HUES48 (cell line): ENCODE measurements around the gene OR2L5.

Experiments used
- H3K27ac ChIP-seq: one replicate; pipeline ENCODE4 v1.7.0; 2013; ENCODE audit warnings: low read depth, low read length, inconsistent platforms
- H3K27me3 ChIP-seq: 2 replicates; pipeline ENCODE4 v1.6.1; 2013; ENCODE audit warnings: mild to moderate bottlenecking, low read length; ENCODE audit not compliant: control insufficient read depth, insufficient read depth
- H3K36me3 ChIP-seq: 2 replicates; pipeline ENCODE4 v1.6.1; 2013; ENCODE audit warnings: low read length; ENCODE audit not compliant: control insufficient read depth, insufficient read depth
- H3K4me1 ChIP-seq: 2 replicates; pipeline ENCODE4 v1.6.1; 2013; ENCODE audit warnings: mild to moderate bottlenecking, low read length; ENCODE audit not compliant: control insufficient read depth, insufficient read depth
- H3K4me3 ChIP-seq: 2 replicates; pipeline ENCODE4 v1.5.1; 2013; ENCODE audit warnings: mild to moderate bottlenecking, low read depth, low read length
- H3K9ac ChIP-seq: 2 replicates; pipeline ENCODE4 v1.6.1; 2013; ENCODE audit warnings: mild to moderate bottlenecking, low read depth, low read length, moderate library complexity
- H3K9me3 ChIP-seq: 2 replicates; pipeline ENCODE4 v1.6.1; 2013; ENCODE audit warnings: low read length; ENCODE audit not compliant: control insufficient read depth, insufficient read depth

Gene OR2L5

GRCh38 chr1:248013229-248013710, at the start of gene OR2L5:
OR2L5 (plus strand) TSS chr1:248013660; CDS start chr1:248021948, 8,288 bp downstream.
- Histone ChIP-seq H3K9me3 (peaks cover 83% of the 10 kb centered on the region), H3K9ac (no peak within 1 kb of the TSS), H3K4me3 (no peak within 1 kb of the TSS; the same call in 1 of the 2 replicates), H3K4me1 (no peaks in the 10 kb centered on the region), H3K27me3 (no peaks in the 10 kb centered on the region), H3K27ac (no peak within 1 kb of the TSS), H3K36me3 (no peaks in the 10 kb centered on the region)

- Histone ChIP-seq H3K9ac (no peak within 1 kb of the TSS), H3K36me3 (no peaks in the 10 kb centered on the region), H3K27me3 (no peaks in the 10 kb centered on the region), H3K4me1 (no peaks in the 10 kb centered on the region), H3K9me3 (peaks cover 72% of the 10 kb centered on the region), H3K4me3 (no peak within 1 kb of the TSS), H3K27ac (no peak within 1 kb of the TSS)
Measured at GRCh38 chr1:247964933-247965332, 48.5 kb upstream of the OR2L5 start, which contains the start of gene OR2AK2. OR2AK2 (plus strand) TSS chr1:247965233; CDS start chr1:247965377, 144 bp downstream.

- H3K36me3 ChIP-seq: no peaks in the 10 kb centered on the region
- H3K9ac ChIP-seq: no peak overlapping the region
- no peak overlapping the region for H3K4me3 ChIP-seq
- H3K9me3 ChIP-seq: peaks cover 74% of the 10 kb centered on the region
- no peak overlapping the region for H3K27ac ChIP-seq
- no peaks in the 10 kb centered on the region for H3K27me3 ChIP-seq
- no peaks in the 10 kb centered on the region for H3K4me1 ChIP-seq
Measured at GRCh38 chr1:247966532-247967204, 46.8 kb upstream of the OR2L5 start.

GRCh38 chr1:247992986-247993385, 20.5 kb upstream of the OR2L5 start:
- no peaks in the 10 kb centered on the region for H3K36me3 ChIP-seq

GRCh38 chr1:247998811-247999210, 14.6 kb upstream of the OR2L5 start:
- H3K36me3 ChIP-seq: no peaks in the 10 kb centered on the region
- peaks cover 94% of the 10 kb centered on the region for H3K9me3 ChIP-seq
- H3K27me3 ChIP-seq: no peaks in the 10 kb centered on the region

More at GRCh38 chr1:247992986-247993385, 20.5 kb upstream of the OR2L5 start:
- Histone ChIP-seq H3K4me1 (no peaks in the 10 kb centered on the region), H3K9me3 (peaks cover 90% of the 10 kb centered on the region), H3K4me3 (no peak overlapping the region), H3K9ac (no peak overlapping the region), H3K27me3 (no peaks in the 10 kb centered on the region), H3K27ac (no peak overlapping the region)

GRCh38 chr1:248000169-248000568, 13.3 kb upstream of the OR2L5 start:
- Histone ChIP-seq H3K4me1 (no peaks in the 10 kb centered on the region), H3K27me3 (no peaks in the 10 kb centered on the region), H3K36me3 (no peaks in the 10 kb centered on the region), H3K4me3 (no peak overlapping the region), H3K27ac (no peak overlapping the region), H3K9ac (no peak overlapping the region), H3K9me3 (peaks cover 92% of the 10 kb centered on the region)

More at GRCh38 chr1:247998811-247999210, 14.6 kb upstream of the OR2L5 start:
- Histone ChIP-seq H3K9ac (no peak overlapping the region), H3K4me1 (no peaks in the 10 kb centered on the region), H3K4me3 (no peak overlapping the region), H3K27ac (no peak overlapping the region)

GRCh38 chr1:248007778-248008177, 5.7 kb upstream of the OR2L5 start:
- no peak overlapping the region for H3K4me3 ChIP-seq
- no peaks in the 10 kb centered on the region for H3K36me3 ChIP-seq
- H3K9me3 ChIP-seq: peaks cover 84% of the 10 kb centered on the region
- no peak overlapping the region for H3K27ac ChIP-seq
- H3K9ac ChIP-seq: no peak overlapping the region
- no peaks in the 10 kb centered on the region for H3K27me3 ChIP-seq
- H3K4me1 ChIP-seq: no peaks in the 10 kb centered on the region

GRCh38 chr1:248009681-248010080, 3.8 kb upstream of the OR2L5 start:
- Histone ChIP-seq H3K36me3 (no peaks in the 10 kb centered on the region), H3K4me3 (no peak overlapping the region), H3K9me3 (peaks cover 84% of the 10 kb centered on the region), H3K27me3 (no peaks in the 10 kb centered on the region), H3K27ac (no peak overlapping the region), H3K4me1 (no peaks in the 10 kb centered on the region), H3K9ac (no peak overlapping the region)

GRCh38 chr1:248015803-248016202, 2.3 kb downstream of the OR2L5 start:
- Histone ChIP-seq H3K9ac (no peak overlapping the region), H3K27ac (no peak overlapping the region), H3K4me1 (no peaks in the 10 kb centered on the region), H3K27me3 (no peaks in the 10 kb centered on the region), H3K4me3 (no peak overlapping the region), H3K36me3 (no peaks in the 10 kb centered on the region), H3K9me3 (peaks cover 88% of the 10 kb centered on the region)

GRCh38 chr1:248029770-248030169, 16.3 kb downstream of the OR2L5 start, which contains the start of gene OR2L2:
OR2L2 (plus strand) TSS chr1:248030070; CDS start chr1:248038268, 8,198 bp downstream.
- Histone ChIP-seq H3K4me1 (no peaks in the 10 kb centered on the region), H3K9ac (no peak within 1 kb of the TSS), H3K9me3 (peaks cover 77% of the 10 kb centered on the region), H3K27ac (no peak within 1 kb of the TSS), H3K36me3 (no peaks in the 10 kb centered on the region), H3K4me3 (no peak within 1 kb of the TSS), H3K27me3 (no peaks in the 10 kb centered on the region)

GRCh38 chr1:248045209-248045608, 31.7 kb downstream of the OR2L5 start:
- Histone ChIP-seq H3K36me3 (no peaks in the 10 kb centered on the region), H3K27ac (no peak overlapping the region), H3K9me3 (peaks cover 80% of the 10 kb centered on the region), H3K9ac (no peak overlapping the region), H3K27me3 (no peaks in the 10 kb centered on the region), H3K4me1 (no peaks in the 10 kb centered on the region), H3K4me3 (peak overlapping the region; percentile 9; the same call in 1 of the 2 replicates)
